ENCODE measurements around the gene IFNA10.
"Not testable (repeated sequence)": the region's sequence is repeated elsewhere in the genome, so short reads cannot be mapped to it uniquely, and the experiment has no call there.

DNA sequence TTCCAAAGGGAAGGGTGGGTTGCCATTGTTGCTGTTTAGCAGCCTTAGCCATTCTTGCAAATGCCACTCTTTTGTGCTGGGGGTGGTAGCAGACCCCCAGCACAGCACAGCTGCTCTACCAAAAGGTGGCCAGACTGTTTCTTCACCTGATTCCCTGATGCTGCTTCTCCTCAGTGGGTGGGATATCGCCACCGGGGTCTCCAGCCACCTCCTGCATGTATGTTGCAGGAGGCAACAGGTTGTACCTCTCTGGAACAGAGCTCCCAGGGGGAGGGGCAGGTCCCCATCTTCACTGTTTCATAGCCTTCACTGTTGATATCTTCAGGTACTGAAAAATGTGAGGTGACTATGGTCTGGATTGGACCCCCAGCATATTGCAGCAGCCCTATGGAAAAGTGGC, 3.8 kb upstream of the IFNA10 start:
- TF ChIP-seq, protein P1, sequence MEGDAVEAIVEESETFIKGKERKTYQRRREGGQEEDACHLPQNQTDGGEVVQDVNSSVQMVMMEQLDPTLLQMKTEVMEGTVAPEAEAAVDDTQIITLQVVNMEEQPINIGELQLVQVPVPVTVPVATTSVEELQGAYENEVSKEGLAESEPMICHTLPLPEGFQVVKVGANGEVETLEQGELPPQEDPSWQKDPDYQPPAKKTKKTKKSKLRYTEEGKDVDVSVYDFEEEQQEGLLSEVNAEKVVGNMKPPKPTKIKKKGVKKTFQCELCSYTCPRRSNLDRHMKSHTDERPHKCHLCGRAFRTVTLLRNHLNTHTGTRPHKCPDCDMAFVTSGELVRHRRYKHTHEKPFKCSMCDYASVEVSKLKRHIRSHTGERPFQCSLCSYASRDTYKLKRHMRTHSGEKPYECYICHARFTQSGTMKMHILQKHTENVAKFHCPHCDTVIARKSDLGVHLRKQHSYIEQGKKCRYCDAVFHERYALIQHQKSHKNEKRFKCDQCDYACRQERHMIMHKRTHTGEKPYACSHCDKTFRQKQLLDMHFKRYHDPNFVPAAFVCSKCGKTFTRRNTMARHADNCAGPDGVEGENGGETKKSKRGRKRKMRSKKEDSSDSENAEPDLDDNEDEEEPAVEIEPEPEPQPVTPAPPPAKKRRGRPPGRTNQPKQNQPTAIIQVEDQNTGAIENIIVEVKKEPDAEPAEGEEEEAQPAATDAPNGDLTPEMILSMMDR (IDR thresholded peaks at IDR 0.05; ENCODE audit: low read length): not testable (repeated sequence)
- TF ChIP-seq EZH2 (optimal IDR thresholded peaks at IDR 0.05; ENCODE audit: low read depth, low read length); EZH2phosphoT487 (IDR thresholded peaks at IDR 0.05; ENCODE audit: low read length): not testable (repeated sequence)
